Measurements from ENCODE around the gene CDK5RAP3.
A peak's percentile ranks its signal among the peaks of the same experiment; 100 is the strongest.
"Not testable (repeated sequence)": the region's sequence is repeated elsewhere in the genome, so short reads cannot be mapped to it uniquely, and the experiment has no call there.

CDK5RAP3 gene

DNA sequence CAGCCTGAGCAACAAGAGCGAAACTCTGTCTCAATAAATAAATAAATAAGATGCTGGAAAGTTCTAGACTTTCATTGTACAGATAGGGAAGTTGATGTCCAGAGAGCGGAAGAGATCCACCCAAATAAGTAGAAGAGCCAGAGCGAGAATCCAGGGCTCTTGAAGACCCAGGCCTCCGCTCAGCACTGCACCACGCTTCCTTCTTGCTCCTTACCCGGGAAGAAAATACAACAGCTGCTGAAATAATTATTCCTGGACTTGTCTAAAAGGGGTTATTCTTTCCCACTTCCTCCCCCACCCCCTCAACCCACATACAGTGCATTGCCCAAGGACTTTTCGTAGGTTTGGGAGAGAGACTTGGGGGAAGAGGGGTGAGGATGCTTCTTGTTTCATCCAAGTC, 26.7 kb downstream of the CDK5RAP3 start:
- FAIRE-seq (no peak), DNase-seq (ENCODE audit: low spot score) (no peak)

DNA sequence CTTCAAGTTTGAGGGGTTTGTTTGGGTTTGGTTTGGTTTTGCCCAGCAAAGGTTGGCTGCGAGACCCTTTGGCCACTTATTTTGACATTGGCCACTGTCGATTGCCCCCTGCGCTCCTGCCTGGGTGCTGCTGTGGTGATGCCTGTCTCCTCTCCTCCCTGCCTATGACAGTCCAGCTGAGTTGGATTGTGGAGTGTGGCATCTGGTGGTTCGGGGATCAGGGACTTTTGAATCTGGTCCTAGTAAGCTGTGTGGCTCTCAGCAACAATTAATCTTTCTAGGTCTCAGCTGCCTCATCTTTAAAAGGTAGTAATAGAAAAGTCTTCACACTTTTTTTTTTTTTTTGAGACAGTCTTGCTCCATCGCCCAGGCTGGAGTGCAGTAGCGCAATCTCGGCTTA, 27.1 kb downstream of the CDK5RAP3 start:
- no peak for FAIRE-seq
- DNase-seq (ENCODE audit: low spot score): no peak

DNA sequence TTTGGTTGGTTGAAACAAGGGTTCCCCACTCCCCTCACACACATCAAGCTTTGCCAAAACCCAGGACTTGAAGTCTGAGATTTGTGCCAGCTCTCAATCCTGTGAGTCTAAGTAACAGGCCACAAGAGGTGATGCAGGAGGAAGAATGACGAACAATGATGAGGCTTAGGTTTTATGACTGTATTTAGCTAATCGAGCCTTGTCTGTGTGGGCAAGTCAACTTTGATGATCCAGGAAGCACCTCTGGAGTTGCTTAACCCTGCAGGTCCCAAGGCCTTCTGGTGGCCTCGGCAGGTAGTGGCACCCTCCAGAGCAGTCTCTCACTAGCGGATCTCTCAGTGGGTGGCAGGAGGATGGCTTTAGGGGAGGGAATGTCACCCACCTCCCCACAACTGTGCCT, 28.7 kb downstream of the CDK5RAP3 start:
- FAIRE-seq (no peak), DNase-seq (ENCODE audit: low spot score) (peak; percentile 50)

GRCh38 chr17:48001197-48001596, 30.3 kb downstream of the CDK5RAP3 start:
- FAIRE-seq (no peak), DNase-seq (ENCODE audit: low spot score) (no peak)

GRCh38 chr17:48001657-48002056, 30.7 kb downstream of the CDK5RAP3 start:
- FAIRE-seq; DNase-seq (ENCODE audit: low spot score): not testable (repeated sequence)

DNA sequence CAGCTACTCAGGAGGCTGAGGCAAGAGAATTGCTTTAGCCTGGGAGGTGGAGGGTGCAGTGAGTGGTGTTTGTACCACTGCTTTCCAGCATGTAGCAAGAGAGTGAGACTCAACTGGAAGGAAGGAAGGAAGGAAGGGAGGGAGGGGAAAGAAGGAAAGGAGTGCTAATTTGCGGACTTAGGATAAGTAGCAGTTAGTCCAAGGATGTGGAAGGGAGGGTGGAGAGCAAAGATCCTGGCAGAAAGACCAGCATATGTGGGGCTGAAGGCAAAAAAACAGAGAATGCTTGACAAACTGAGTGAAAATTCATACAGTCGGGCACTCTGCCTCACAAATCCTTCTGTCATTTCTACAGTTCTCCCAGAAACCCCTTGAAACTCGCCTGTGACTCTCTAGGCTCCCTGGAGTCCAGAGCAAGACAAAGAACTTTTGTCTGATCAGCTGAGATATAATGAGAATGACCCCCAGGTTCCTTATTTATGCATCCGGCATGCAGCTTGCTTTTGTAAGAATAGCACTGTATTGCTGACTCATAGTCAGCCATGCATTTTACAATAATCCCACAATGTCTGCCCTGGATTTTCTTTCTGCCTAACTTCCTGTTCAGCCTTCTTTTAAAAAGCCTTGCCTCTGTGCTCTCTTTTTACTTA, 31.5 kb downstream of the CDK5RAP3 start:
- peak; percentile 85 for DNase-seq (ENCODE audit: low spot score)
- FAIRE-seq: peak; percentile 81

DNA sequence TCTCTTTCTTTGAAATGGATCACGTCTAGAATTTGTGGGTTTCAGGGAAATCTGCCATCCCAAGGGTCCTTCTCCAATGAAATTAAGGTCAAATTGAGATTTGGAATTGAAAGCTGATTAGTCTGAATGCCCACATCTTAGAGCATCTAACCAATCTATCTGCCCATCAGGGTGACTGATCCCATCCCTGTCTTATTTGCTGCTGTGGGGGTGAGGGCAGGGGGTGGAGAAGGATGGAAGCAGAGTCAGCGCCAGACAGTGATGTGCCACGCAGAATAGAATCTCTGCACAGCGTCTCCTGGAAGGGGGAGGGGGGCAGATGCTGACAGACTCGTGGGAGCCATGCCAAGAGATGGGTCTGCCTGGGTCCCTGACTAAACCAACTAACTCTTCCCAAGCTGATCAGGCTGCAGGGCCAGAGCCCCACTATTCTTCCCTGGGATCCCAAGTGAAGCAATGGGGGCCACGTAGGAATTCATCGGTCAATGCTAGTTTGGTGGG, 32.1 kb downstream of the CDK5RAP3 start:
- no peak for FAIRE-seq
- DNase-seq (ENCODE audit: low spot score): peak; percentile 8

GRCh38 chr17:48003417-48004151, 32.7 kb downstream of the CDK5RAP3 start:
- FAIRE-seq (no peak), DNase-seq (ENCODE audit: low spot score) (no peak)

DNA sequence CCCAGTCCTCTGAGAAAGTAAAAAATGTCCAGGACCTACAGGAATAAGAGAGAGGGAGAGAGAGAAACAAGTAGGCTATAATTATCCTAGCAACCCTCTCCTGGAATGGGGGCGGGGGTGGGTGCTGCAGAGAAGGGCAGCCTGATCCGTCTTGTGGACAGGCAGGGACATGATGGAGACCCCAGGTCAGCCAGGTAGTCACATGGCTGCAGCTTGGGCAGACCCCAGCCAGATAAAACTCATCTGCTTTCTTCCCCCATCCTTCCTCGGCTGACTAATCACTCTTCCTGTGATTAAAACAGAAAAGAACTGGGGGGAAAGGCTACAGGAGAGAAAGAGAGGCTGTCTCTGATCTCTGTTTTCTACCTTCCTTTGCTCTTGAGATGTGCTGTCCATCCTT, 34.1 kb downstream of the CDK5RAP3 start:
- DNase-seq (ENCODE audit: low spot score): no peak
- no peak for FAIRE-seq

DNA sequence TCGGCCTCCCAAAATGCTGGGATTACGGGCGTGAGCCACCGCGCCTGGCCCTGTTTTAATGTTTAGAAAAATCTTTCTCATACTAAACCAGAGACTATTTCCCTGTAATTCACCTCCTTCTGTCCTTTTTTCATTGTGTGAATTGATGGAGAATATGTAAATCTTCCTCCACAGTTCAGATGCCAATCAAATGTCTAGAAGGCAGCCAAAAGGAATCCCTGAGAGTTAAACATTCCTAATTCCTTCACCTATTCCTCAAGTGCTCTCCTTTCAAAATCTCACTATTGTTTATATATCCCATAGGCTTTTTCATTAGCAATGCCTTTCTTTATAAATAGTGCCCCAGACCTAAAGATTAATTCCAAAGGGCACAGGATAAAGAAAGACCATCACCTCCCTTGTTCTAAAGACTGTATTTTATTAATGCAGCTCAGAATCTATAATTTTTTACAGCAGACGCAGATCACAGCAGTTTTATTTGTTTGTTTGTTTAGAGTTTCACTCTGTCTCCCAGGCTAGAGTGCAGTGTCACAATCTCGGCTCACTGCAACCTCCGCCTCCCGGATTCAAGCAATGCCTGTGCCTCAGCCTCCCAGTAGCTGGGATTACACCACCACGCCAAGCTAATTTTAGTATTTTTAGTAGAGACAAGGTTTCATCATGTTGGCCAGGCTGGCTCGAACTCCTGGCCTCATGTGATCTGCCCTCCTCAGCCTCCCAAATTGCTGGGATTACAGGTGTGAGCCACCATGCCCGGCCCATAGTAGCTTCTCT, 36.2 kb downstream of the CDK5RAP3 start:
- FAIRE-seq (no peak), DNase-seq (ENCODE audit: low spot score) (no peak)

- FAIRE-seq: no peak
Observed at GRCh38 chr17:48010193-48010592, 39.3 kb downstream of the CDK5RAP3 start.

GRCh38 chr17:48011405-48012150, 40.7 kb downstream of the CDK5RAP3 start:
- DNase-seq (ENCODE audit: low spot score): peak; percentile 11
- FAIRE-seq: no peak

More at GRCh38 chr17:48010193-48010592, 39.3 kb downstream of the CDK5RAP3 start:
- DNase-seq (ENCODE audit: low spot score): no peak

DNA sequence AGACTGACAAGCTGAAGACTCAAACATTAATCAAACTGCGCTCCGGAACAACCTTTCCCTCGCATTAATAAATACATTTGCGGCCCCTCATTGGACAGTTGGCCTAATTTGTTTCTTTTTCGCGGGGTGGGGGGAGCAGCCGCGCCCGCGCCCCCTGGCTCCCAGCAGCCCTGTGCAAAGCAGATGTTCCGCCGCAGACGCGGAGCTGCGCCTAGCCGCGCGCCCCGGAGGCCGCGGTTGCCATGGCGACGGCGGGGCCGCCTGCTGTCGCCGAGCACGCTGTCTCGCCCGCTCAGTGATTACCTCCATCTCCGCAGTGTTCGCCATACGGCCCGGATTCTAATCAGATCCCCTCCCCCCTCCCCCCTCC, 41.2 kb downstream of the CDK5RAP3 start:
- FAIRE-seq: no peak

GRCh38 chr17:48012654-48013053, 41.7 kb downstream of the CDK5RAP3 start:
- DNase-seq (ENCODE audit: low spot score) (no peak), FAIRE-seq (no peak)

More for the DNA sequence above, 41.2 kb downstream of the CDK5RAP3 start:
- no peak for DNase-seq (ENCODE audit: low spot score)

GRCh38 chr17:48013876-48014594, 43.1 kb downstream of the CDK5RAP3 start:
- DNase-seq (ENCODE audit: low spot score) (no peak), FAIRE-seq (no peak)

DNA sequence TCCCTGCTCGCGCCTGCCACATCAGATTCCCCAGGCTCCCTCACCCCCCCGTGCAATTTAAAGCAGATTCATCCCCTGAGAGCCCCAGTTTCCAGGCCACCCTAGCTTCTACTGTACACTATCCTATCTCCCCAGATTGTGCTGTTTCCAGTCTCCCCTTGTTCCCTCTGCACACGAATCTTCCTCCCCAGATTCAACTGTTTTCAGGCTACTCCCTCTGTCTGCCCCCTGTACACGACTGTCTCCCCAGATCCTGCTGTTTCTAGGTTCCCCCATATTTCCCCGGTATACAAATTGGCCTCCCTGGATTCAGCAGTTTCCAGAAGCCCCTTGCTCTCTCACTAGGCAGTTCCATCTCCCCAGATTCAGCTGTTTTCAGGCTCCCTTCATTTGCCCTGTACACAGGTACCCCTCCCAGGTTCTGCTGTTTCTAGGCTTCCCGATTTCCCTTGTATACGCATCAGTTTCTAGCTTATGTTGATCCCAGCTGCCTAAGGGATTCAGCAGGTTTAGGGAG, 43.7 kb downstream of the CDK5RAP3 start:
- FAIRE-seq (no peak), DNase-seq (ENCODE audit: low spot score) (no peak)

DNA sequence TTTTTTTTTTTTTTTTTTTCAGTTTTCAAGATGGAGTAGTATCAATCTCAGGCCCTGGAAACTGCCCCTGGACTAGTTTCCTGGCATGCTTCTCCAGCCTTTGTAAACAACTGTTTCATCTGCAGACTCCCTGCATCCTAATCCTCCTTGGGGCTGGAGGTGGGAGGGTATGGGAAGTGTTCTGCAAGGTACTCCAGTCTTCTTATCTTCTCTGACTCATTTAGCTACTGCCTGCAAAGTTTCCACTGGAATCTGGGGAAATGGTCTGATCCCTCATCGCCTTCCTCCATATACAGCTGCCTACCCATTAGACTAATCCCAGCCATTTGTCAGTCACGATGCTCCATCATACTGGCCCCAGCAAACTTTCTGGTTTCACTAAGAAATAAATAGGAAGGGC, 45.2 kb downstream of the CDK5RAP3 start:
- DNase-seq (ENCODE audit: low spot score): peak; percentile 12
- FAIRE-seq: no peak

- DNase-seq (ENCODE audit: low spot score); FAIRE-seq: not testable (repeated sequence)
Observed at GRCh38 chr17:48017817-48018158, 46.9 kb downstream of the CDK5RAP3 start.

DNA sequence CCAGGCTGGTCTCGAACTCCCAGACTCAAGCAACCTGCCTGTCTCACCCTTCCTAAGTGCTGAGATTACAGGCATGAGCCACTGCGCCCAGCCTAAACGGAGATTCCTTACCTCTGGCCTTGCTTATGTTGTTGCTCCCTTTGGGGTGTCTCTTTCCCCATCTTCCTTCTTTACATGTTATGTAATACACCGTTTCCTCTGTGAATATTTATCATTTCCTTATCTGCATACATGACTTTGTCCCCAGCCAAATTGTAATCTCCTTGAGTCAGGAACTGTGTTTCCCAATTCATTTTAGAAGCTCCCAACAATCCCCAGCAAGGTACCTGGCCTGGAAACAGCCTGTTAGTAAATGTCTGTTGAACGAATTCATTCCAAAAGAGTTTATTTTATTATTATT, 51.0 kb downstream of the CDK5RAP3 start:
- DNase-seq (ENCODE audit: low spot score) (no peak), FAIRE-seq (no peak)

GRCh38 chr17:48022901-48023300, 52.0 kb downstream of the CDK5RAP3 start:
- FAIRE-seq (no peak), DNase-seq (ENCODE audit: low spot score) (no peak)

All from RCC 7860 (cell line).